GM12878 (cell line): ENCODE results near the gene NXN. TPM values are rescaled to one million over a fixed set of nuclear protein-coding genes. Genes with fewer than 3 reads are reported as not detected.

Experiments used
- ATAC-seq: fragments of 200-7000 bp; cut with Tn5 transposase; 3 replicates; pipeline ENCODE4 v1.9.1; 2020; ENCODE audit warnings: mild to moderate bottlenecking, moderate library complexity
- BruUV-seq: library from RNA; stranded (reverse); fragments of 400-500 nt; replicated peaks from 2 replicates; lab custom pipeline; 2021; lab: Mats Ljungman, UMichigan
- CTCF ChIA-PET: fragments of 300-600 bp; sonication (Branson Sonifier 250); formaldehyde crosslinking; extraction: SDS; loops from one replicate; lab custom pipeline; 2021; ENCODE audit warnings: inconsistent platforms; lab: Yijun Ruan, JAX
- POLR2A ChIA-PET: fragments of 350-600 bp; formaldehyde crosslinking; extraction: SDS; loops from one replicate; lab custom pipeline; 2021; ENCODE audit warnings: inconsistent platforms; lab: Charles Lee
- RAD21 ChIA-PET: fragments of 300-600 bp; sonication (Branson Sonifier 250); formaldehyde crosslinking; loops from one replicate; lab custom pipeline; 2023; ENCODE audit warnings: antibody characterized with exemption; ENCODE audit not compliant: unreplicated experiment; lab: Charles Lee
- SMC1A ChIA-PET: fragments of 300-600 bp; sonication (Branson Sonifier 250); formaldehyde crosslinking; loops from one replicate; lab custom pipeline; 2023; ENCODE audit not compliant: unreplicated experiment, uncharacterized antibody; lab: Charles Lee
- DNase-seq: peaks from one replicate; pipeline ENCODE4 v3.0.0-alpha.2; 2011; ENCODE audit warnings: low read depth, low spot score
- FAIRE-seq: peaks from 3 replicates; lab custom pipeline; 2011; peaks lifted over from hg19 to GRCh38; lab: Jason Lieb, UNC
- H2AFZ ChIP-seq: 2 replicates; pipeline ENCODE4 v1.6.0; 2011; ENCODE audit warnings: low read depth, low read length, control low read depth; ENCODE audit not compliant: control insufficient read depth
- H3K27ac ChIP-seq: 2 replicates; pipeline ENCODE4 v1.5.1; 2011; ENCODE audit warnings: control low read depth; ENCODE audit not compliant: control insufficient read depth, insufficient read depth
- H3K27me3 ChIP-seq, 2 experiments: replicated peaks in 1 of 2; 2 replicates each; pipeline versions ENCODE4 v1.6.0 to v1.6.1; 2011; ENCODE audit warnings: low read length in 1 of 2; ENCODE audit not compliant: control insufficient read depth in 2 of 2, insufficient read depth in 2 of 2
- H3K36me3 ChIP-seq, 2 experiments: 2 replicates each; pipeline ENCODE4 v1.5.1; 2011; ENCODE audit warnings: low read length in 1 of 2; ENCODE audit not compliant: control insufficient read depth in 2 of 2, insufficient read depth in 2 of 2
- H3K4me1 ChIP-seq: 2 replicates; pipeline ENCODE4 v1.6.1; 2011; ENCODE audit warnings: mild to moderate bottlenecking, low read length, moderate library complexity, mixed read lengths; ENCODE audit not compliant: control insufficient read depth, insufficient read depth
- H3K4me2 ChIP-seq: 2 replicates; pipeline ENCODE4 v1.6.0; 2011; ENCODE audit warnings: control low read depth; ENCODE audit not compliant: control insufficient read depth, insufficient read depth
- H3K4me3 ChIP-seq: fragments of 200-600 bp; sonication (generic); 2 replicates; pipeline ENCODE4 v1.5.1; 2016
- H3K79me2 ChIP-seq: 2 replicates; pipeline ENCODE4 v1.6.0; 2011; ENCODE audit warnings: low read length; ENCODE audit not compliant: control insufficient read depth, insufficient read depth
- H3K9ac ChIP-seq: 2 replicates; pipeline ENCODE4 v1.8.0; 2011; ENCODE audit warnings: low read length, control low read depth, mixed read lengths; ENCODE audit not compliant: control insufficient read depth, insufficient read depth
- H3K9me3 ChIP-seq: replicated peaks from 3 replicates; pipeline ENCODE4 v1.5.1; 2011; ENCODE audit warnings: mild to moderate bottlenecking, low read length; ENCODE audit not compliant: control insufficient read depth, insufficient read depth
- H4K20me1 ChIP-seq: 2 replicates; pipeline ENCODE4 v1.6.0; 2011; ENCODE audit not compliant: control insufficient read depth, insufficient read depth
- CBX5 ChIP-seq: sonication (generic); IDR thresholded peaks from 2 replicates; pipeline ENCODE4 v1.6.1; 2016; ENCODE audit warnings: low read depth, moderate library complexity, mild to moderate bottlenecking, inconsistent platforms
- NKRF ChIP-seq: fragments of 450-650 bp; conservative IDR thresholded peaks from 2 replicates; pipeline ENCODE4 v1.6.1; 2017; ENCODE audit warnings: mild to moderate bottlenecking, moderate library complexity
- NR2C1 ChIP-seq: fragments of 450-650 bp; IDR thresholded peaks from 2 replicates; pipeline ENCODE4 v1.6.1; 2017; ENCODE audit warnings: antibody characterized with exemption, mild to moderate bottlenecking, moderate library complexity
- POLR2AphosphoS2 ChIP-seq: IDR thresholded peaks from 2 replicates; pipeline ENCODE4 v1.6.1; 2011; ENCODE audit warnings: low read depth, mild to moderate bottlenecking, low read length, improper control_type of control experiment, moderate library complexity
- RAD21 ChIP-seq: IDR thresholded peaks from 2 replicates; pipeline ENCODE4 v1.6.1; 2011; ENCODE audit warnings: mild to moderate bottlenecking, low read depth, low read length, moderate library complexity; ENCODE audit not compliant: insufficient read depth
- STAT3 ChIP-seq: IDR thresholded peaks from 2 replicates; pipeline ENCODE4 v1.6.1; 2011; ENCODE audit warnings: low read depth, low read length, improper control_type of control experiment
- YY1 ChIP-seq: IDR thresholded peaks from 2 replicates; pipeline ENCODE4 v1.6.1; 2011; ENCODE audit warnings: low read depth, mild to moderate bottlenecking, low read length
- WGBS: methylation state at CpG from one replicate; pipeline ENCODE4 v1.1.6; 2016; ENCODE audit warnings: low lambda C conversion rate; ENCODE audit not compliant: insufficient replicate concordance, insufficient coverage; ENCODE audit errors: missing lambda C conversion rate; 5-methylcytosine and 5-hydroxymethylcytosine counted together
- in situ Hi-C: fragments of 300-500 bp; cut with MboI; formaldehyde crosslinking; loops from 9 replicates; pipeline ENCODE4 v1.14.3; 2018; ENCODE audit warnings: mixed read lengths
- intact Hi-C: fragments of 100-400 bp; cut with micrococcal nuclease; formaldehyde crosslinking; loops from one replicate; pipeline ENCODE4 v1.14.2; 2022; ENCODE audit not compliant: unreplicated experiment
- polyA plus RNA-seq, 11 experiments: library from polyadenylated mRNA; depleted of rRNA in 4 of 11; unstranded in 6 of 11; stranded (reverse) in 5 of 11; fragments of >200 nt; fragmentation: Nextera tagmentation in 4 of 11; fragmentation: Illumina TruSeq in 1 of 11; extraction: Ambion mirVana in 4 of 11; extraction: Trizol in 1 of 11; gene quantifications; 1 replicate in 1 of 11; 2 replicates in 10 of 11; pipeline versions ENCODE4 v1.2.1 to v1.2.3, GENCODE V29; 2011 to 2016; ENCODE audit warnings: inconsistent platforms in 2 of 11, missing spikeins in 2 of 11, low read depth in 1 of 11
- total RNA-seq, 4 experiments: library from RNA; depleted of rRNA in 3 of 4; stranded (reverse); fragments of >200 nt in 3 of 4; fragmentation: Illumina TruSeq in 1 of 4; extraction: Trizol in 1 of 4; gene quantifications; 2 replicates each; pipeline versions ENCODE4 v1.2.1 to v1.2.3, GENCODE V29; 2013 to 2021

Gene NXN
- total and polyA plus RNA-seq, 10 of the 15 experiments (the other 5 are each of a cell fraction or from before 2014, with no cell fraction given), result 0.04 to 1.2 (median 0.30) TPM

- WGBS, result 66% methylated on average over 9 of the region's 9 CpGs
- Histone ChIP-seq H3K36me3 (peaks cover 3 to 24% of the 10 kb centered on the region in 2 experiments; a peak in 3 of 4 replicates), H3K9ac (no peak overlapping the region), H3K4me2 (no peak overlapping the region), H3K79me2 (no peaks in the 10 kb centered on the region), H4K20me1 (no peaks in the 10 kb centered on the region), H3K27ac (no peak overlapping the region), H3K4me3 (no peak overlapping the region), H3K4me1 (no peaks in the 10 kb centered on the region), H2AFZ (no peak overlapping the region), H3K27me3 (no peaks in the 10 kb centered on the region), H3K9me3 (no peaks in the 10 kb centered on the region)
- RAD21 ChIA-PET, result no interaction called here
- DNase-seq (no peak), FAIRE-seq (no peak), ATAC-seq (no peak)
- intact Hi-C loops (no loop called here), in situ Hi-C loops (no loop called here)
- CTCF ChIA-PET, result no interaction called here
- POLR2A ChIA-PET, result no interaction called here
- SMC1A ChIA-PET, result no interaction called here
- no TSS peak for BruUV-seq
- no peak for TF ChIP-seq NKRF
- TF ChIP-seq RAD21, result no peak
- no peak for TF ChIP-seq YY1
- no peak for TF ChIP-seq POLR2AphosphoS2
- no peak for TF ChIP-seq NR2C1
- no peak for TF ChIP-seq CBX5
- no peak for TF ChIP-seq STAT3
Measured at GRCh38 chr17:1013729-1014090, 34.1 kb upstream of the NXN start.
